SHP77 treated with DMSO at 0.1 percent for 48 hours (cell line): ENCODE measurements around the gene POLG2.

Source experiments
- DNase-seq: peaks from one replicate; lab custom pipeline; 2025; lab: John Stamatoyannopoulos, UW

POLG2 gene

DNA sequence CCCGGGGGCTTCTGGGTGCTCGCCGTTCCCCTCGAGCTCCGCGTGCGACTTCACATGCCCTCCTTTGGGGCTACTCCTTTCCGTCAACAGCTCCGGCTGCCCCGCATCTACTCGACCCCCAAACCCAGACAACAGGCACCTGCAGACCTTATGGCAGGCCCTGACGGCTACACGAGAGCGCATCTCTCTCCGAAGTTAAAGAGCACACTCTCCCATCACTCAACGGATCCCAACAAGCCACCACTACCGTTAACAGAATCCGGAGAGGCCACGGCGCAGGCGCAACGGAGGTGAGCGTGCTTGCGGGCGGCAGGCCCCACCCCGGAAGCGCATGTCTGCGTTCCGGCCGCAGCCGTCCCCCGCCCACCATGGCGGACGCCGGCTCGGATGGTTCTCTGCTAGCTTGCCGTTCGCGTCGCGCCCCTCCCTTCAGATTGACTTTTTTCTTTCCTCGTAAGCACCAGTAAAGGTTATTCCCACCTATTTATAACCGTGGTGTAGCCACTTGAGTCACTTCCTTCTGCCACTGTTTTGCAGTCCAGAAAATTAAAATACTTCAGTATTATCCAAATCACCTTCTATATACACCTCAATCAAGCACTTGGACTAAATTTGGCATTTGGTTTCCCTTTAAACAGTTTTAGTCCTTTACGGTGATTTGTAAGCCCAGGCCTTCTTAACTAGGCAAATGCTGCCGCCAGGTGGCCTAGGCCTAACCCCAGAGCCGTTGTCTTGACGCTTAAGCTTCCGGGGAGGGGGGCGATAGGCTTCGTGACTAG lies at the start of gene POLG2:
TSS of gene POLG2 (minus strand) at position 269 of the 779 bp plus-strand sequence. CDS start at position 183, 86 bp downstream.
- DNase-seq: peak; percentile 83

- DNase-seq: no peak
Observed at GRCh38 chr17:64544742-64545141, 47.9 kb upstream of the POLG2 start.

- no peak for DNase-seq
Observed at GRCh38 chr17:64540118-64540776, 43.4 kb upstream of the POLG2 start.

DNA sequence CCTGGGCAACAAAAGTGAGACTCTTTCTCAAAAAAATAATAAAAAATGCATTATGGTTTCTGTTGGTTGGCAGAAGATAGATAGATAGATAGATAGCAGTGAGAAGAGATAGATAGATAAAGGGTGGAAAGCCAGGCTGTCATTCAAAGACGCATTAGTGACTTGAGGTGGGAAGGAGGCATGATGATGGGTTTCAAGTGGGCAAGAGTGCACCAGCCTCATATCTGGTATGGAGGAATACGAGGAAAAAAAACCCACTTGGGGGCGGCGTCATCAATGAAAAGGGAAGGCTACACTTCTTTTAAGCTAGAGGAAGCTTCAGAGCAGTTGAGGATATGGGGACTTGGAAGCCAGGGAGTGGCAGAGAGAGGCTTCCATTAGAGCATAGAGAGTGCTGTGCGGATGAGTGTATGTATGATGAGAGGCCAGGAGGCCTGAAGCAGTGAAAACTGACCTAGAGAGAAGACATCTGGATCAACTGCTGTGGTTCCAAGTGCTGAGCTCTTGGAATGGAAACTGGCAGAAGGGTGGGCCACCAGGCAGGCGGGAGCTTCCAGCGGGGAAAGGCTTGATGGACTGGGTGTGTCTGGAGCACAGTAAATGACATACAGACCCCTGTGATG lies 41.8 kb upstream of the POLG2 start:
- DNase-seq: no peak

DNA sequence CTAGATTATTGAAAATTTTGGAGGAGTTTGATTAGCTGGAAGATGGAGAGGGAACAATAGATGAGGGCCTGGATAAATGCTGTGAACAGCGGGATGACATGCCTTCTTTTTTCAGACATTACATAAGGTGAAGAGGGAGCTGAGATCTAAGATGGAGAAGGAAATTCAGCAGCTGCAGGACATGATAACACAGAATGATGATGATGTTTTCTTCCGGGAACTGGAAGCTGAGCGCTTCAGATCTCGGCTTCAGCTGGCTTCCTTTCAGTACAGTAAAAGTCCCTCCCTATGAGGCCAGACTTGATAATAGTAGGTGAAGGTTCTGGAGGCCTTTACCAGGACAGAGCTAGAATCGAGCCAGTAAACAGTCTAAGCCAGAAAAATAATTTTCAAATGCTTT lies 40.6 kb upstream of the POLG2 start:
- DNase-seq: no peak

DNA sequence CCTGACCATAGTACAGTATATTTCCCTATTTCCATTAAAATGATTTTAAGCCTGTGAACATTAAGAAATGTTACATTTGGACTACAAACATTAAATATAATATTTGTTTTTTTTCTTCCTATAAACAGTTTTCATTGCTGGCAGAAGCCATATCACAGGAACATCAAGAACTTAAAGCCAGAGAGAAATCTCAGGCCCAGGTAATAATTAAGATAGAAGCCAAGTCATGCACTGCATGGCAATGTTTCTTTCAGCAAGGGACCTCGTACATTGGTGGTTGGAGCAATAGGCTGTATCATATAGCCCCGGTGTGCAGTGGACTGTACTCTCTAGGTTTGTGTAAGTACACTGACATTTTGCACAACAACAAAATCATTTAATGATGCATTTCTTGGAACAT lies 40.1 kb upstream of the POLG2 start:
- no peak for DNase-seq

- no peak for DNase-seq
Observed at GRCh38 chr17:64535357-64535756, 38.5 kb upstream of the POLG2 start.

GRCh38 chr17:64534187-64534586 lies 37.3 kb upstream of the POLG2 start:
- no peak for DNase-seq

DNA sequence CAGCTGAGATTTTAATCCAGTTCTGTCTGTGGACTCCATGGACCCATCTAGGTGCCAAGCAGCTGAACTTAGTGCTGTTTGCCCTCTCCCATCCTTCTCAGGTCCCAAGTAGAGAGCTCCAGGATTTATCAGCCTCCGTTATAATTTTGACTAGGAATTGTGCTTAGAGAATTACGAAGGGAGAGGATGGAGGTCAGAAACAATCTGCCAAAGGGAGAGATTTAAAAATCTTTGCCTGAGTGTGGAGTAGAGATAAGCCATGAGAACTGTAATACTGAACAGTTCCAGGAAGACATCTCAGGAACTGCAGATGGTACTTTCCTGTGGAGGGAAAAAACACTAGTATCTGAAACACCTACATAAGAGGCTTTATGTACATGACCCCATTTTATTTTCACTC lies 36.9 kb upstream of the POLG2 start:
- DNase-seq: no peak

- no peak for DNase-seq
Observed at GRCh38 chr17:64532409-64532808, 35.6 kb upstream of the POLG2 start.

DNA sequence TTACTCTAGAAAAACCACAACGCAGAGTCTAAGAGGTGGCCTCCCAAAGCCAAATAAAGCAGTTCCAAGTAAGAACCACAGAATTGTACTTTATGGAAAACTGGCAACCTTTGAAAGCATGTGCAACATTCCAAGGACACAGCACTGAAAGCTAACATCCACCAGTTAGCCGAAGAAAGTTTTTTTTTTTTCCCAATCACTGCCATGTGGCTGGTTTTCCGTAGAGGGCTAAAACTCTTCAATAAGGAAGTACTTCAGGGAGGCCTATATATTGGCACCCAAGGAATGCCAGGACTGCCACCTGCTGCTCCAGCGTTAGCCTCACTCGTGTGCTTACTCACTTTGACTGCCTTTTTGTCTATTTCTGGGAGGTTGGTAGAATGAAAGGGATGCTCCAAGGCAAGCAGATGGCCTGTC lies 35.1 kb upstream of the POLG2 start:
- DNase-seq: no peak

DNA sequence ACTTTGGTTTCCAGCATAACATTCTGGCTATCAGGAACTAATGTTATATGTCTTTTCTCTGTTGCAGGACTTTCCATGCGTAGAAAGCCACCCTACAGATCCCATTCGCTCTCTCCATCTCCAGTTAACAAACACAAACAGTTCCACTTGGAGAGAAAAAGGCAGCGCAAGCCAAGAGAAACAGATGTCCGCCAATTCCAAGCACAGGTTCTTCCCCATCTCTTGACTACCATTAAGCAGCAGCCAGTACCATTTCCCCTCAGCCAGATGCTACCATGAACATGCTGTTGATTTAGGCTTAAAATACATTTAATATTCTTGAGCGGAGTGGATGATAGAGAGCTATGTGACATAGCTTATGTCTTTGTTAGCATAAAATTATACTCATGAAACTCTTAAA lies 32.4 kb upstream of the POLG2 start:
- no peak for DNase-seq

GRCh38 chr17:64527914-64528313 lies 31.1 kb upstream of the POLG2 start:
- no peak for DNase-seq

GRCh38 chr17:64520359-64520758 lies 23.5 kb upstream of the POLG2 start:
- no peak for DNase-seq

- no peak for DNase-seq
Observed at GRCh38 chr17:64519601-64520000, 22.7 kb upstream of the POLG2 start.

DNA sequence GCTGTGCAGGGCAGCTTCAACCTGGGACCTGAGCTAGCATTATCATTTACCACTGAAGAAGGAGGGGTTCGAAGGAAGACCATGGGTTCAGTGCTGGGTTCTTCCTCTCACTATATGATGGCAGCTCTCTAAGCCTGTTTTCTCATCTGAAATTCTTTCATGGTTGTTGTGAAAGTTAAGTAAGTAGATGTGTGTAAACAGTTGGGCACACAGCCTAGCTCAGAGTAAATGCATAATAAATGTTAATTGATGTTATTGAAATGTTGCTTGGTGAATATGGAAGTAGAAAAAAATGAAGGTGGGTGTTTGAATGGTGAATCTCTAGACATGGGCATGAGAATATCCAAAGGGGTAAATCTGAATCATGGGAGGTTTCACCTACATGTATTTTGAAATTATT lies 19.0 kb upstream of the POLG2 start:
- DNase-seq: no peak

GRCh38 chr17:64515419-64515818 lies 18.6 kb upstream of the POLG2 start:
- no peak for DNase-seq

DNA sequence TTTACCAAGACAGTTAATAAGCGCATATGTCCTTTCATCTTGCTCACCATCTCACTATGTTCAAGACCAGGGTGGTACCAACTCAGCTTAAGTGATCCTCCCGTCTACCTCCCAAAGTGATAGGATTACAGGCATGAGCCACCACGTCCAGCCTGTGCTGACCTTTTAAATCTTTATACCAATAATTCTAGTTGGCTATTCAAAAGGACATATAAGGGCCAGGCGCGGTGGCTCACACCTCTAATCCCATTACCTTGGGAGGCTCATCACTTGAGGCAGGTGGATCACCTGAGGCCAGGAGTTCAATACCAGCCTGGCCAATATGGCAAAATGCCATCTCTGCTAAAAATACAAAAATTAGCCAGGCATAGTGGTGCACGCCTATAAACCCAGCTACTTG lies 12.3 kb upstream of the POLG2 start:
- DNase-seq: no peak

GRCh38 chr17:64508683-64509082 lies 11.8 kb upstream of the POLG2 start:
- no peak for DNase-seq

DNA sequence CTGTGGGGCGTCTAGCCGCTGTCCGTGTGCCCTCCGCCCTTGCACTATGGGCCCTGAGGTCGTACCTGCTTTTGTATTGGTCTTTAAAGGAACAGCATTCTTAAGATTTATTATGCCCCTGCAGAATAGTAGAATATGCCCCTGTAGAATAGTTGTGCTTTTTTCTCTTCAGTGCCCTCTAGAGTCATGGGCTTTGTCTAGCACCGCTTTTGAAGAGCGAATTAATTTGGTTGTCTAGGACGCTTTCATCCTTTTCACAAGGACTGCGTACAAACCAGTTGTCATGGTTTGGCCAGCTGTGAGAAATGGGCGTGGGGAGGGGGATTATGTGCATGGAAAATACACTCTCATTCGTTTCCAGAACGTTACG lies 10.5 kb upstream of the POLG2 start:
- peak; percentile 14 for DNase-seq

GRCh38 chr17:64506576-64507412 lies 9.9 kb upstream of the POLG2 start, which contains the start of gene CEP95:
CEP95 (plus strand) TSS chr17:64506977; CDS start chr17:64507098, 121 bp downstream.
- peak; percentile 96 for DNase-seq

- DNase-seq: peak; percentile 93
Observed at GRCh38 chr17:64506201-64506575, 9.3 kb upstream of the POLG2 start, which contains the start of gene DDX5. DDX5 (minus strand) TSS chr17:64506289; CDS start chr17:64506119, 170 bp downstream.
